IPS-15b (cell line): ENCODE data around the gene EDN2.

Experiments used
- H3K27me3 ChIP-seq: one replicate; pipeline ENCODE4 v1.6.1; 2013; ENCODE audit warnings: low read length; ENCODE audit not compliant: control insufficient read depth, insufficient read depth
- H3K36me3 ChIP-seq: one replicate; pipeline ENCODE4 v1.6.1; 2013; ENCODE audit warnings: low read length; ENCODE audit not compliant: control insufficient read depth, insufficient read depth
- H3K4me1 ChIP-seq: one replicate; pipeline ENCODE4 v1.6.1; 2013; ENCODE audit warnings: mild to moderate bottlenecking, low read length; ENCODE audit not compliant: control insufficient read depth, insufficient read depth
- H3K4me3 ChIP-seq: one replicate; pipeline ENCODE4 v1.5.1; 2013; ENCODE audit warnings: low read depth, low read length
- H3K9ac ChIP-seq: one replicate; pipeline ENCODE4 v1.6.1; 2013; ENCODE audit warnings: low read depth, mild to moderate bottlenecking, low read length
- H3K9me3 ChIP-seq: one replicate; pipeline ENCODE4 v1.6.1; 2013; ENCODE audit warnings: mild to moderate bottlenecking, low read length; ENCODE audit not compliant: control insufficient read depth, insufficient read depth

The EDN2 gene

GRCh38 chr1:41503538-41504113 lies 19.1 kb upstream of the EDN2 start:
- no peaks in the 10 kb centered on the region for H3K9me3 ChIP-seq
- no peak overlapping the region for H3K4me3 ChIP-seq
- no peak overlapping the region for H3K9ac ChIP-seq
- no peaks in the 10 kb centered on the region for H3K36me3 ChIP-seq
- H3K27me3 ChIP-seq, result no peaks in the 10 kb centered on the region
- no peaks in the 10 kb centered on the region for H3K4me1 ChIP-seq

GRCh38 chr1:41502912-41503311 lies 18.4 kb upstream of the EDN2 start:
- H3K9me3 ChIP-seq, result no peaks in the 10 kb centered on the region
- H3K9ac ChIP-seq, result no peak overlapping the region
- H3K4me1 ChIP-seq, result no peaks in the 10 kb centered on the region
- H3K27me3 ChIP-seq, result no peaks in the 10 kb centered on the region
- H3K4me3 ChIP-seq, result no peak overlapping the region
- no peaks in the 10 kb centered on the region for H3K36me3 ChIP-seq

GRCh38 chr1:41501581-41501980 lies 17.1 kb upstream of the EDN2 start:
- Histone ChIP-seq H3K27me3 (peaks cover 5% of the 10 kb centered on the region), H3K4me3 (no peak overlapping the region), H3K9ac (no peak overlapping the region), H3K9me3 (no peaks in the 10 kb centered on the region), H3K36me3 (no peaks in the 10 kb centered on the region), H3K4me1 (peaks cover 3% of the 10 kb centered on the region)

- peaks cover 6% of the 10 kb centered on the region for H3K27me3 ChIP-seq
- H3K9me3 ChIP-seq, result no peaks in the 10 kb centered on the region
- H3K4me1 ChIP-seq, result peaks cover 3% of the 10 kb centered on the region
- no peaks in the 10 kb centered on the region for H3K36me3 ChIP-seq
- H3K9ac ChIP-seq, result no peak overlapping the region
- no peak overlapping the region for H3K4me3 ChIP-seq
Observed at GRCh38 chr1:41500781-41501518, 16.5 kb upstream of the EDN2 start.

GRCh38 chr1:41500378-41500777 lies 15.9 kb upstream of the EDN2 start:
- peaks cover 6% of the 10 kb centered on the region for H3K4me1 ChIP-seq
- H3K36me3 ChIP-seq, result no peaks in the 10 kb centered on the region
- peaks cover 9% of the 10 kb centered on the region for H3K27me3 ChIP-seq
- no peaks in the 10 kb centered on the region for H3K9me3 ChIP-seq
- no peak overlapping the region for H3K9ac ChIP-seq
- no peak overlapping the region for H3K4me3 ChIP-seq

GRCh38 chr1:41499591-41499990 lies 15.1 kb upstream of the EDN2 start:
- Histone ChIP-seq H3K4me3 (no peak overlapping the region), H3K9ac (no peak overlapping the region), H3K36me3 (no peaks in the 10 kb centered on the region), H3K9me3 (no peaks in the 10 kb centered on the region), H3K27me3 (peaks cover 9% of the 10 kb centered on the region), H3K4me1 (peaks cover 6% of the 10 kb centered on the region)

GRCh38 chr1:41498804-41499203 lies 14.3 kb upstream of the EDN2 start:
- no peak overlapping the region for H3K9ac ChIP-seq

GRCh38 chr1:41498391-41498790 lies 13.9 kb upstream of the EDN2 start:
- Histone ChIP-seq H3K36me3 (no peaks in the 10 kb centered on the region), H3K4me3 (no peak overlapping the region), H3K9ac (no peak overlapping the region), H3K9me3 (no peaks in the 10 kb centered on the region), H3K27me3 (peaks cover 9% of the 10 kb centered on the region), H3K4me1 (peaks cover 6% of the 10 kb centered on the region)

More at GRCh38 chr1:41498804-41499203, 14.3 kb upstream of the EDN2 start:
- H3K36me3 ChIP-seq, result no peaks in the 10 kb centered on the region
- no peak overlapping the region for H3K4me3 ChIP-seq
- H3K4me1 ChIP-seq, result peaks cover 6% of the 10 kb centered on the region
- no peaks in the 10 kb centered on the region for H3K9me3 ChIP-seq
- peaks cover 9% of the 10 kb centered on the region for H3K27me3 ChIP-seq

GRCh38 chr1:41497461-41498030 lies 13.1 kb upstream of the EDN2 start:
- Histone ChIP-seq H3K4me1 (peaks cover 6% of the 10 kb centered on the region), H3K9me3 (no peaks in the 10 kb centered on the region), H3K4me3 (no peak overlapping the region), H3K36me3 (no peaks in the 10 kb centered on the region), H3K9ac (no peak overlapping the region), H3K27me3 (peaks cover 9% of the 10 kb centered on the region)

- no peaks in the 10 kb centered on the region for H3K36me3 ChIP-seq
- peaks cover 6% of the 10 kb centered on the region for H3K4me1 ChIP-seq
- H3K4me3 ChIP-seq, result peak overlapping the region; percentile 13
- H3K9ac ChIP-seq, result no peak overlapping the region
- no peaks in the 10 kb centered on the region for H3K9me3 ChIP-seq
- peaks cover 9% of the 10 kb centered on the region for H3K27me3 ChIP-seq
Observed at GRCh38 chr1:41497056-41497440, 12.6 kb upstream of the EDN2 start.

GRCh38 chr1:41496080-41497055 lies 11.9 kb upstream of the EDN2 start:
- H3K9ac ChIP-seq, result peak overlapping the region; percentile 54

More at GRCh38 chr1:41496080-41497055, 11.9 kb upstream of the EDN2 start:
- H3K9me3 ChIP-seq, result no peaks in the 10 kb centered on the region
- peaks cover 6% of the 10 kb centered on the region for H3K4me1 ChIP-seq
- peaks cover 9% of the 10 kb centered on the region for H3K27me3 ChIP-seq
- peak overlapping the region; percentile 46 for H3K4me3 ChIP-seq
- H3K36me3 ChIP-seq, result no peaks in the 10 kb centered on the region
